ENCODE measurements around the gene RAI2.

RAI2 gene
- total RNA-seq, result 1.2 to 1.3 reads per million in 2 experiments

DNA sequence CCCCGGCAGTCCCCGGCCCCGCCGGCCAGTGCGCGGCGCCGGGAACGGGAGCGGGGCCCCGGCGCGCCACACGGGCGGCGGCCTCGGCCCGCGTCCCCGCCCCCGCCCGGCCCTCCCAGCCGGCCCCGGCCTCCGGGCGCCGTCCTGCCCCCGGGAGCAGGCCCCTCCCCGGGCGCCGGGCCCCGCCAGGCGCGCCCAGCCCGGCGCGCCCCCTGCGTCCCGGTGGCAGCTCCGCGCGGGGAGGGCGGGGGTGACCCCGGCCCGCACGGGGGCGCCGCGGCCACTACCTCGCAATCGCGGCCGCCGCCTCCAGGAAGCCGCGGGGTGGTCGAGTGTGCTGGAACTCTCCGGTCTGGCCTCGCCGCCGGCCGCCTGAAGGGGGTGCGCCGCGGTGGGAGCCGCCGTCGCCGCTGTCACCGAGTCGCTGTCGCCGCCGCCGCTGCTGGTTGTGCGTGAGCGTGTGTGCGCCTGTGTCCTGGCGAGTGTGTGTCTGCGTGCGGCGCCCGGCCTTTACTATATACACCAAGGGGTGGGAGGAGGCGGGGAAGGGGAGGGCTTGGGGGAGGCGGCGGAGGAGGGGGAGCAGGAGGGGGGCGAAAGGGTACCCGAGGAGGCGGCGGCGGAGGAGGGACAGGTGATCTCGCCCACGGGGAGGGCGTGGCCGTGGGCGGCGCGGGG, at the start of gene RAI2:
RAI2 (minus strand) TSS at position 488 of the 678 bp plus-strand sequence. CDS start 59,288 bp downstream, outside the sequence.
- peak; percentile 32 for DNase-seq (ENCODE audit: low read depth)

DNA sequence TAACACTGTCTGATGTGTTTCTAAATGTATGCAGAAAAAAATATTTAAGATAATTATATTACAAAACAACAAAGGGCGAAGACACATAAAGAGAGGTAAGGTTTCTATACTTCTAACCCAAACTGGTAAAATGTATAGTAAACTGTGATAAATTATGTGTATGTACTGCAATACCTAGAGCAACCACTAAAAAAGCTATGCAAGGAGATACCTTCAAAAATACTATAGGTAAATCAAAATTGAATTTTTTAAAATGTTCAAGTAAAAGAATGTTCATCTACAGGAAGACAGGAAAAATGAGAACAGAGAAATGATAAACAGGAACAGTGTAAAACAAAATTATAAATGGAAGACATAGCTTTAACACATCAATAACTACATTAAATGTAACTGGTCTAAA, 27.3 kb upstream of the RAI2 start:
- no peak for DNase-seq (ENCODE audit: low read depth)

DNA sequence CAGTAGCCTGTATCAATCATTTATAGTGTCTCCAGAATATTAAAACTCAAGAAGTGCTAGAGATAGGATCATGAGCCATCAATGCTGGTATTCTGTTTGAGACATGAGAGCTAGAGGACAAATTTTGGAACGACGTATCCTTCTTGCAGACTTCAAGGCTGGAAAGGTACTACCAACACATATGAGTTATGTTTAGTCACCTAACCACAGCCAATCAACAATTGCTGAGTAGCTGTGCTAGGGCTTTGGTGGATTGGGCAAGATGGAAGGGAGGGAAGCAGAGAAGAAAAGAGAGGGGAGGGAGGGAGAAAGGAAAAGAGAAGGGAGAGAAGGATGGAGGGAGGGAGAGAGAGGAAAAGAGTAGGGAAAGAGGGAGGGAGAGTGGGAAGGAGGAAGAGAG, 21.6 kb upstream of the RAI2 start:
- no peak for DNase-seq (ENCODE audit: low read depth)

- DNase-seq (ENCODE audit: low read depth), result no peak
Measured at GRCh38 chrX:17878028-17878670, 17.1 kb upstream of the RAI2 start.

DNA sequence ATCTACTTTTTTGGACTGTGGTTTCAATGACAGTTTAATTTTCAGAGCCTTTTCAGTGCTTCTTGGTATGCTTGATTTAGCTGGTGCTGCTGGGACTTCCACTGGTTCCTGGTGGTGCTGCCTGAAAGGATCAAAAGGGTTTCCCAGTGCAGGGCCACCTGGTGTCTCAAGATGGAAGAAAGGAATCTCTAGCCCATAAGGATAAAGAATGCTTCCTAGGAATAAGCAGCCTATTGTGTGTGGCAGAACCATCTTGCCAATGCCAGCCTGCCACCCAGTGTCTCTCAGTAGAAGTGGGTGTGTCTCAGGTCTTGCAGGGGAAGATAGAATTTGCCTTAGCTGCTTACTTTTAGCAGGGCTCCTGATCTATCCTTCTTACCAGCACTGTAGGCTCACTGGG, 15.0 kb upstream of the RAI2 start:
- no peak for DNase-seq (ENCODE audit: low read depth)

GRCh38 chrX:17869580-17869979, 8.5 kb upstream of the RAI2 start:
- DNase-seq (ENCODE audit: low read depth), result no peak

DNA sequence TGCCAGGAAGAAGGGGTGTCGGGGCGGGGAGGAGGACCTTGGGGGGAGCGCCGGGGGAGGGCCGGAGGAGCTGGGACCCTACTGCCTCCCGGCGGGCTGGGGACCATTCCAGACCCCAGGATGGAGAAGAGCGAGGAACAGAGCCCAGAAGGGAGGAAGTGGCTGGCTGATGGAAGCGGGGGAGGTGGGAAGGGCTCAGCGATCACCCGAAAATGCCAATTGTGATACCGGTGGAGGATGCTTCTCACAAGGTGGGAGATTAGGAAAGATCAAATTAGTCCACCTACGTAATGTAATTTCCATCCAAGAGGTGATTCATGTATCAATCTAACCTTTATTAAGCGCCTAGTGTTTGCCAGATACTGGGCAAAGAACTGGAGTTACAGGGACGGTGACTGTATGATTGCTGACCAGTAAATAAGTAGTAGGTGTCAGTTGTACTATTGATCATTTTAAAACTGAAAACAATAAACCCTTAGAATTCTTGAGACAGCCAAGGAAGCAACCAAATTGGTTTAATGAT, 452 bp upstream of the RAI2 start:
- DNase-seq (ENCODE audit: low read depth), result no peak

DNA sequence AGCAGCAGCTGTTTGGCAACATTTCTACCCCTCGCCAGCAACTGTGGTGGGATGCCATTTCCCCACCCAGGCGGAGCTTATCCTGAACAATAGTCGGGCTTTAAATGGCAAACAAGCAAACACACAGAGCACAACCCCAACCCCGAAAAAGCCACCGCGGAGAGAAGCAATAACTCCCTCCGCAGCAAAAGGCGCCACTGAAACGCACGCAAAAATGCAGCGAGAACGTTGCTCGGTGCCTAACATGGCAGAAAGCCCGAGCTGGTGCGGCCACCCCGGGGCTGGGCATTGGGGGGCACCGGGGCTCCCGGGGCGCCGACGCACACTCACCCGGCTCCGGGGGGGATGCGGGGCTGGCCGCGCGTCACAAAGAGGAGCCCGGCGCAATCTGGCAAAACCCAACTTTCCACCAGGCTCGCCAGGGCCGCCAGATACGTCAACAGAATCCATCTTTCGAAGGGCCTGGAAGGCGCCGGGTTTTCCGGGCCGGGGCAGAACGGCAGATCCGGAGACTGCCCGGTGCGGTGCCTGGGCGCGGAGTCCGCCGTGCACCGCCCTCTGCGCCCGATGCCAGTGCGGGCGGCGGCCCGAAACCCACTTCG, 818 bp downstream of the RAI2 start:
- DNase-seq (ENCODE audit: low read depth), result no peak

GRCh38 chrX:17859609-17860178, 1.4 kb downstream of the RAI2 start:
- DNase-seq (ENCODE audit: low read depth), result peak; percentile 13

GRCh38 chrX:17854531-17854930, 6.6 kb downstream of the RAI2 start:
- no peak for DNase-seq (ENCODE audit: low read depth)

- no peak for DNase-seq (ENCODE audit: low read depth)
Measured at GRCh38 chrX:17854069-17854468, 7.0 kb downstream of the RAI2 start.

GRCh38 chrX:17851874-17852273, 9.2 kb downstream of the RAI2 start:
- no peak for DNase-seq (ENCODE audit: low read depth)

DNA sequence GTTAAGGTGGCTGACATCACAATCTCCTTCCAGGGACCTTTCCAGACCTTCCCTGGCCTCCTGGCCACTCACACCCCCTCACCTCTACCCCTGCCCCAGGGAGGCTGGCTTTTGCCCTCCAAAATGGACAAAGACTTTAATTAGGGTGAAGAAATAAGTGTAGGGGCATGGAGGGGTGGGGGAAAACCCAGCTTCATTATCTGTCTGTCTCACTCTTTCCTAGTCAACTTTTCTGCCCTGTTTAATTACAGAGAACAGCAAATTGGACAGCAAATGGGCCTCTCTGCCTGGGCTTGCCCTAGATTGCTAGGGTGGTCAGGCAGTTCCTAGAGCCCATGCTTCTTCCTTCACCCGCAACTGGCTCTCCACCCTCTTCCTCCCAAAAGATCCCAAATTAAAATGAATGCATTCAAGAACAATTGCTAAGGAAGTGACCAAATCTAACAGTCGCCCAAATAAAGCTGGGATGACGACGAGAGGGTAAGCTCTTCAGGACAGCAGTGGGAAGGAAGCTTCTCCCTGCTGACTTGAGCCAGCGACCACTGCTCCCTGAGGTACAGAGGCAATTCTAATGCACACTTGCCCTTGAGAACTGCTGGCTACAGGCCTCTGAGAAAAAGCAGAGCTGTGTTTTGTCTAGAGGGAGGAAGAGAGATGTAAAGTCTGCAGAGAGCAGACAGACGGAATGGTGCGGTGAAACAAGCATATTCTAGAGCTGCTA, 12.4 kb downstream of the RAI2 start:
- no peak for DNase-seq (ENCODE audit: low read depth)

DNA sequence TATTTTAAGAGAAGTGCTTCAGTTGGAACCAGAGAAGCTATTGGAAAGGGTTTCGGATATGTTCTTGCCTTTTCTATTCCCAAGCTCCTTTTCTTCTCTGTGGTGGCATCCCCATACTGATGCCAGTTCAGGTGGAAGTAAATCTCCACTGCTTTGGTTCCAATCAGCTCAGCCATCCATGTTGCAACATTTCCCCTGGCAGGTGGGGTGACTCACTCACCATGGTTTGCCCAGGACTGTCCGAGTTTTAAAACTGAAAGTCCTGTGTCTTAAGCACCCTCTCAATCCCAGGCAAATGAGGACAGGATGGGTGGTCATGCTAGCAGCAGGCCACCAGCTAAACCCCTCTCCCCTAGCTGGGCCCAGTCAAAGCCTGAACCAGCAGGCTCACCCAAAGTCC, 15.1 kb downstream of the RAI2 start:
- no peak for DNase-seq (ENCODE audit: low read depth)

DNA sequence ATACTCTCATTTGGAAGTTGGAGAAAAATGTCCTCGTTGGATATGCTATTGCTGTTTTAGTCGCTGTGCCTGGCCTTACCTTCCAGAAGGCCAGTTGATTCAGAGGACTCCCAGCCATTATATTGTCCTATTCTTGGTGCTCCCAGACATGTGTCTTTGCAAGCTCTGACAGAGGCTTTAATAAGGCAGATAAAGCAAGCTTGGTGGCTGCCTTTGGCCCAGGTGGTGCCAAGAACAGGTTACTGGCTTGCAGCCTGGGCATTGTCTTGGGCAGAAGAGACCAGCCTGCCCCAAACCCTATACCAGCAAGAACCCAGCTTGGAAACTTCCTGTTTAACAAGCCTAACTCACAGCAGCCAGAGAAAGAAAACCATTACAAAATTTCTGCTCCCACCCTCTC, 16.9 kb downstream of the RAI2 start:
- DNase-seq (ENCODE audit: low read depth), result no peak

GRCh38 chrX:17842769-17843525, 18.2 kb downstream of the RAI2 start:
- DNase-seq (ENCODE audit: low read depth), result no peak

DNA sequence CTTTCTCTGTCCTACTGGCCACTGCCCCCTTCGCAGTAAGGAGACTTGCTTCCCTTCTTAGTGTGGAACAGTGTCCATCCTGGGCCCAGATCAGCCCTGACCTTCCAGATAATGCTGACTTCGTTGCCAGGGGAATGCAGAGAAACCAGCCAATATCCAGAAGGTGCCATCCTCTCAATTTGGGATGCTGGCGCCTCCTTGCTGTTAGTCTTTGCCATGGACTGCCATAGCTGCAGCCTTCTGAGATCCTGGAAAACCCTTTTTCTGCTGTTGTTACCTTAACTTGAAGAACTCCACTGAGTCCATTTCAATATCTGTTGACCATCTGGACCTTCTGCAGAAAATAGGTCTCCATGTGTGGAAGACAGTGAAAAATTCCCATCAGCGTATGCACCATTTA, 21.8 kb downstream of the RAI2 start:
- no peak for DNase-seq (ENCODE audit: low read depth)

DNA sequence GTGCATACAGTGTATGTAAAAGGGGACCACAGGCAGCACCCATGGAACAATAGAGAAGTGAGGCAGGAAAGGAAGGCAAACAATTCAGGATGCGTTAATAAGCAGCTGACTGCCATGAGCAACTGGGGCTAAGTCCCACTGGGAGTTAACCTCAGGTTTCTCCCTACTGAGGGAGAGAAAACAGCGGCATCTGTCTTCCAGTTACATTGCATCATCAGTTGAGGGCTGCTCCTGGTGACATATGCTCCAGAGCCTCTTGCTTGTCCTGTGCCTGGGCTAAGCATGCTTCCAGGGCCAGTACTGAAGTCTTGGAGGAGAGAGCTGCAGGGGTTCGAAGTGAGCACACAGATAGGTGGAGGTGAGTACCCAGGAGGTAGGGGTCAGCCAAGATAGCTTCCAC, 24.3 kb downstream of the RAI2 start:
- DNase-seq (ENCODE audit: low read depth), result no peak

- no peak for DNase-seq (ENCODE audit: low read depth)
Measured at GRCh38 chrX:17833954-17834353, 27.1 kb downstream of the RAI2 start.

GRCh38 chrX:17831255-17831654, 29.8 kb downstream of the RAI2 start:
- no peak for DNase-seq (ENCODE audit: low read depth)

DNA sequence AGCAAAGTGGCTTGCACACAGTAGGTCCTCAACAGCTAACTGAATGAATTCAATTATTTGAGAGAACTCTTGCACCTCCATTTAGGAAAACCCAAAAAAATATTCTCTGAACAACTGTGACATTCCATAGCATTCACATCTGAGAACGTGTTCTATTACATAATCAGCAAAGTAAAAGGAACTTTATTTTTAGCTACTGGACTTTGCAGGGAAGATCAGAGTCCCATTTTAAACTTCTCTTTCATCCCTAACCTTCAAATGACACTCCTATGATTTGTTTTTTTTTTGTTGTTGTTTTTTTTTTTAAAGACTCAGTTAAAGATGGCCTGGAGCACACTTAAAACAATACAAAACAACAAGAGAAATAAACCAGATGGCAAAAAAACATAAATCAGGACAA, 30.9 kb downstream of the RAI2 start:
- DNase-seq (ENCODE audit: low read depth), result no peak

Measured in T follicular helper cell (primary cell).